Sigmoid colon (tissue), 4 donors: ENCODE results near the gene SH3PXD2B.

Experiments
- CTCF ChIP-seq, 4 experiments: fragments of 450-650 bp in 3 of 4; fragments of 200-600 bp in 1 of 4; IDR thresholded peaks; one replicate each; pipeline ENCODE4 v1.5.1; 2016 to 2019; ENCODE audit warnings: antibody characterized with exemption in 4 of 4, mild to moderate bottlenecking in 3 of 4, moderate library complexity in 2 of 4
- EP300 ChIP-seq, 4 donors: sonication (generic); formaldehyde crosslinking; IDR thresholded peaks; one replicate each; pipeline ENCODE4 v1.6.1; 2017; ENCODE audit warnings: antibody characterized with exemption in 4 of 4
- POLR2A ChIP-seq, 2 donors: fragments of 450-650 bp; IDR thresholded peaks; one replicate each; pipeline ENCODE4 v1.6.1; 2016; ENCODE audit warnings: antibody characterized with exemption in 2 of 2, mild to moderate bottlenecking in 2 of 2, moderate library complexity in 2 of 2
- POLR2AphosphoS5 ChIP-seq, 4 donors: sonication (generic); formaldehyde crosslinking; IDR thresholded peaks; one replicate each; pipeline ENCODE4 v1.6.1; 2017; ENCODE audit warnings: antibody characterized with exemption in 4 of 4

GRCh38 chr5:172418862-172419814 is 35.2 kb downstream of the SH3PXD2B start:
- TF ChIP-seq POLR2AphosphoS5 (IDR thresholded peaks at IDR 0.05) (peak in 2 of 4 donors; percentile 35 to 52), CTCF (IDR thresholded peaks at IDR 0.05) (no peak), EP300 (IDR thresholded peaks at IDR 0.05) (no peak), POLR2A (IDR thresholded peaks at IDR 0.05) (no peak)
